ENCODE data around the gene GSG1L2. TPM values are rescaled to one million over a fixed set of nuclear protein-coding genes. Genes with fewer than 3 reads are reported as not detected.

Gene GSG1L2
- total RNA-seq, 1 experiment from 2014 or later = not detected

DNA sequence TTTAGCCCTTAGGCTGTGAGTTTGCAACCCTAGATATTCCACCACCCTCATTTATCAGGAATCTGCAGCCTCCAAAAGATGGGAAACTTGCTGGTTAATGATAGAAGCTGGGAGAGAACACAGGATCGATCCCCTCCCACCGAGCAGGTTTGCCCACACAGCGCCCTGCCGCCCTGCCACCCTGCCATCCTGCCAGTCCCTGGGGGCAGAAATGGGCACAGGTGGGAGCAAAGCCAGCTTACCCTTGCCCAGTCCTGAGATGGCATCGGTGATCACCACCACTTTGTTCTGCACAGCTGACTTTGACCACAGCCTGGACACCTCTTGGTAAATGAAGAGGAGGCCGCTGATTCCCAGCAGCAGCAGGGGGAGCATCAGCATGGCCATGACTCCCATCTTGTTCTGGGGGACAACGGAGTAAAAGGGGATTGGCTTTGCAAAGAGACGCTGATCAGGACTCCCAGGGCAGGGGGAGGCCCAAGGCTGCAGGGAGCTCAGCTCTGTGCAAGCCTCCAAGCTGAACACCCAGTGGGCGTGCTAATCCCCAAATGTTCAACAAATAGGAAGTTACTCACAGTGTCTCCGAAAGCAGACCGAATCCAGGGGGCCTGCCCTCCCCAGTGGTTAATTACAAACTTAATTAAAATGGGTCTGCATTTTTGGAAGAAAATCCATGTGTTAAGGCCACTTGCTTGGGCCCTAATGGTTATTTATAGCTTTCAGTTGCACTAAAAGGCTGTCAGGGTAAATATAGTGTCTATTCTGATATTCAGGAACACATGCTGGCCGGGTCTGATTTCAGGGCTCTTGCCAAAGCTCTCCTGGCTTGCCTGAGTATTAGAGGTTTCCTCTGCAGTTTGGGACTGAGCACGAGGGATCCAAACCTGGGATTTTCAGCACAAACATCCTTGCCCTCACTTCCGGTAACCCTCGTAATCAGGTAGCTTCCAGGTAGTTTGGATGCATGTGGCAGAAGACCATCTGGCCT is 30.7 kb downstream of the GSG1L2 start, which contains the start of gene DHRS7C:
Gene DHRS7C, minus strand, starts transcription at position 704 of the 988 bp plus-strand sequence. Its CDS starts 308 bp downstream, at position 396.
- intact Hi-C loops (cut with micrococcal nuclease; ENCODE audit: unreplicated experiment) = no loop called here
- Histone ChIP-seq H3K9me3 (ENCODE audit: control insufficient read depth, insufficient read depth, low read depth, low read length) (no peaks in the 10 kb centered on the region), H3K36me3 (ENCODE audit: control insufficient read depth, insufficient read depth, low read length) (no peaks in the 10 kb centered on the region), H3K4me3 (ENCODE audit: low read depth in 2 of 2, low read length in 2 of 2) (no peak within 1 kb of the TSS), H3K27me3 (ENCODE audit: control insufficient read depth, insufficient read depth, low read length) (no peaks in the 10 kb centered on the region), H3K4me1 (ENCODE audit: control insufficient read depth, insufficient read depth, low read length) (no peaks in the 10 kb centered on the region), H3K27ac (ENCODE audit: low read length) (no peak within 1 kb of the TSS)
- DNase-seq (ENCODE audit: low read depth, low spot score) = no peak
- in situ Hi-C loops (cut with HindIII; ENCODE audit: low pct_unique_long_range_greater_than_20kb, low sequenced_read_pairs) = no loop called here
- no TSS peak for BruUV-seq (replicated peaks)
- POLR2A ChIA-PET = no interaction called here
- TF ChIP-seq REST (IDR thresholded peaks at IDR 0.05; ENCODE audit: insufficient read depth in 1 of 2, low read depth in 2 of 2, low read length in 1 of 2) (no peak), POLR2AphosphoS5 (IDR thresholded peaks at IDR 0.05; ENCODE audit: low read depth, low read length) (no peak), CTCF (IDR thresholded peaks at IDR 0.05) (no peak), SIN3A (IDR thresholded peaks at IDR 0.05; ENCODE audit: borderline replicate concordance, insufficient read depth, low read depth, low read length) (no peak), TCF7L2 (IDR thresholded peaks at IDR 0.05; ENCODE audit: low read depth, low read length) (no peak)
- CTCF ChIA-PET = no interaction called here
- ATAC-seq = no peak

GRCh38 chr17:9790316-9790715 is 31.6 kb downstream of the GSG1L2 start:
- intact Hi-C loops (cut with micrococcal nuclease; ENCODE audit: unreplicated experiment) (no loop called here), in situ Hi-C loops (cut with HindIII; ENCODE audit: low pct_unique_long_range_greater_than_20kb, low sequenced_read_pairs) (no loop called here)
- ATAC-seq (no peak), DNase-seq (ENCODE audit: low read depth, low spot score) (no peak)
- TF ChIP-seq POLR2AphosphoS5 (IDR thresholded peaks at IDR 0.05; ENCODE audit: low read depth, low read length) (no peak), SIN3A (IDR thresholded peaks at IDR 0.05; ENCODE audit: borderline replicate concordance, insufficient read depth, low read depth, low read length) (no peak), TCF7L2 (IDR thresholded peaks at IDR 0.05; ENCODE audit: low read depth, low read length) (no peak), REST (IDR thresholded peaks at IDR 0.05; ENCODE audit: insufficient read depth in 1 of 2, low read depth in 2 of 2, low read length in 1 of 2) (no peak), CTCF (IDR thresholded peaks at IDR 0.05) (no peak)
- Histone ChIP-seq H3K27ac (ENCODE audit: low read length) (no peak overlapping the region), H3K9me3 (ENCODE audit: control insufficient read depth, insufficient read depth, low read depth, low read length) (no peaks in the 10 kb centered on the region), H3K4me3 (ENCODE audit: low read depth in 2 of 2, low read length in 2 of 2) (no peak overlapping the region), H3K36me3 (ENCODE audit: control insufficient read depth, insufficient read depth, low read length) (no peaks in the 10 kb centered on the region), H3K4me1 (ENCODE audit: control insufficient read depth, insufficient read depth, low read length) (no peaks in the 10 kb centered on the region), H3K27me3 (ENCODE audit: control insufficient read depth, insufficient read depth, low read length) (no peaks in the 10 kb centered on the region)
- no TSS peak for BruUV-seq (replicated peaks)
- ChIA-PET POLR2A (no interaction called here), CTCF (no interaction called here)

All from Panc1 (cell line).